Retina (tissue), 1 donor: ENCODE results near the gene NXPH1.

Source experiments
- DNase-seq: peaks from one replicate; pipeline ENCODE4 v3.0.0-alpha.2; 2016

NXPH1 gene

GRCh38 chr7:8511855-8512254 lies 78.4 kb downstream of the NXPH1 start:
- peak; percentile 4 for DNase-seq

DNA sequence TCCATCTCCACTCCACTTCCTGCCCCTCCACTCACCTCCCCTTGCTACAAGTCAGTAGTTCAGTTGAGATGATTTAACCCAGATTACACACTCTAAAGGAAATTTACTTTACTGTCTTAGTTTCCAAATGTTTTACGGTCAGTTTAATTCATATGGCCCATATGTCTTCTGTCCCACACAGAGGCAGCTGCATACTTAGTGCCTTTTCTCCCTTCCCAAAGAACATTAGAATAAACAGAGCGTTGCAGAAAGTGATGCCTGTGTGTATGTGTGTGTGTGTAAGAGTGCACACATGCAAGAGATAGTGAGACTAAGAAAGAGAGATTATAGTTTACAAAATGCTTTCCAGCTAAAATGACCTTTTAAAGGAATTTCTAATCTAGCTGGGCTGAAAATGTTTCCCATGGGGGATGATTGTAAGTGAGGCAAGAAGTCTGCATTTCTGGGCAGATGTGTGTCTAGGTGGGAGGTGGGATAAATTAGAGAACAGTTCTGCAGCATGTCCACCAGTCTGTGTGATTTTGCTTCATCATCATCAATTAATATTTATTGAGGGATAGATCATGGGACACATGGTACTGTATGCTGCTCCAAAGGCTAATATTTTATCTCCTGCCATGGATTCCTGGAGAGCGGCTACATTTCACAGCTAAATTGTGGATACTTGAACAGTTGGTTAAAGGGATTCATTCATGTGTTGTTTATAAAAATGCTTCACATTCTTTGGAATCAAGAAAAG lies 81.5 kb downstream of the NXPH1 start:
- no peak for DNase-seq

- DNase-seq = no peak
Measured at GRCh38 chr7:8515640-8516185, 82.3 kb downstream of the NXPH1 start.

DNA sequence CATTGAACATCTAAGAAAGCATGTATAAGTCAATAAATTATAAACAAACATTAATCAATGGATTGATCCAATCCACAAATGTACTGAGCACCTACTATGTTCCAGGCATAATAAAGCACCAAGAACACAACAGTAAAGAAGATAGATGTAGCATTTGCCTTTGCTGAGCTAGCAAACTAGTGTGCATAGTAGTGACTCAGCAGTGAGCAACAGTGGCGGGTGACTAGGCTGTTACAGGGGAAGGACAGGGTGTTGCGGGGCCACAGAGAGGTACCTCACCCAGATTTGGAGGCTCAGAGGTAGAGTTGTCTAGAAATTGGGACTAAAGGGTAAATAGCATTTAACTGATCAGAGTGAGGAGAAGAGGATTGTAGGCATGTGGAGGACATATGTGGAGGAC lies 83.6 kb downstream of the NXPH1 start:
- DNase-seq = no peak

DNA sequence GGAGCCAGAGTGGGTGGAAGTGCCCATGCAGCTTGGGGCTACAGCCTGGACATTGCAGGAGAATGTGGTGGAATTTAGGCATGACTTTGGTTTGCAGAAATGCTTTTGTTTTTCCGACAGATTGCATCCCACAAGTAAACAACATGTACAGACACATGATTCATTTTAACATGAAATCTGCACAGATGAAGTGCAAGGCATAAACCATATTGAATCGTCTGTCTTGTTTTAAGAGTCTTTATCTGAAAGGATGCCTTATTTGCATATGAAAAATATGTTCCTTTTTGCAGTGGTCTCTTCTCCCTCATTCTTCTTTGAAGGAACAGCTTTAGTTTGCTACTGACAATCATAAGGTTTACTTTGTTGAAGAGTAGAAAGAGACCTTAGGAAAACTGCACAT lies 94.9 kb downstream of the NXPH1 start:
- no peak for DNase-seq

DNA sequence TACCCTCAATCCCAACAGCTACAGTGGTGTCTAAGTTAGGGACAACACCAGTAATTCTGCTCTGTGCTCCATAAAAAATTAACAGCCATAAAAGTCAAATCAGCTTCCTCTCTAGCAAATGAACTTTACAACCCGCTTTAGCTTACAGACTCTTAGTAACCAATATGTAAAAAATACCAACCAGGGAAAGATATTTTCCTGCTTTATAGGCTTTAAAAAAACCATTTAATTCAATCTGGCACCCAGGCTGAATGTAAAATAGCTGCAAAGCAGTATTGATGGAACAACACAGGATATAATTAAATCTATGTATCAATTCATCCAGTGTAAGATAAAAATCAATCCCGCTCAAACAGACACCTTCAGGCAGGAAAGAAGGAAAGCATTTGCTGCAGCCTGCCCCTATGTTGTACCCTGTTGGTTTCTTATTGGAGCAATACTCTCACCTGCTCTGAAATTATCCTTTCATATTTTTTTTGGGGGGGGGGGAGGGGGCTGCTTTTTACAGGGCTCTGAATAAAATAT lies 98.6 kb downstream of the NXPH1 start:
- DNase-seq = no peak

GRCh38 chr7:8536431-8536830 lies 103.0 kb downstream of the NXPH1 start:
- DNase-seq = no peak

DNA sequence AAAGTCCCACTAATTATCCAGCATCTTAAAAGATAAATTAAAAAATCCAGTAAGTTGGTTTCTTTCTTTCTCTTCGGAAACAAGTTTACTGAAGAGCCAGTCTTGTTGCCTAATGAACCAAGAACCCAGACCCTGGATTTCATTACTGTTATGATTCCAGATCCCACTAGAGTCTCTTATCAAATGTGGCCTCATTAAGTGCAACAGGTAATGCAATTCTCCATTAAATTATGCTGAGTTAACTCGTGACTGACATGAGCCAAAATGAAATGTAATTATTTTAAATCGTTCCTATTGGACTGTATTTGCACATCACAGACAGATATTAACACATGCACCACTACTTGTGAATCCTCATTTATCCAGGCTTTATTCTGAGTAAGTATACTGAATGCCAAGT lies 115.6 kb downstream of the NXPH1 start:
- DNase-seq = no peak

GRCh38 chr7:8560501-8560900 lies 127.1 kb downstream of the NXPH1 start:
- no peak for DNase-seq

- no peak for DNase-seq
Measured at GRCh38 chr7:8561449-8561848, 128.0 kb downstream of the NXPH1 start.

DNA sequence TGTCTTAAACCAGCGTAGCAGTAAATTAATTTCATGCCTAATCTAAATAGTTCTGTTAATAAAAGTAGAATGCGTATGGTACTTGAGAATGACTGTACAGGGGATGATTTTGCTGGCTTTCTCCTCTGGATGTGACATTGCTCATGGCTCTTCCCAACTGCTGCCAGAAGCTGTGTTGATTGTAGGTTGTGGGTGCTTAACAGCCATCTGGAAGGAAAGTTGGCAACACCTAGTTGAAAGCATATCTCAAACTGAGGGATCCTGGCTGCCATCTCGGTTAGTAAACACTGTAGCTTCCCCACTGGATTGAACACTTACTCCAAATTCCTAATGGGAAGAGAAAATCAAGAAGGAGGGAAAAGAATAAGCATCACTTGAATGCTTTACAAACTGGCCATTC lies 130.9 kb downstream of the NXPH1 start:
- no peak for DNase-seq

- DNase-seq = no peak
Measured at GRCh38 chr7:8566016-8566415, 132.6 kb downstream of the NXPH1 start.

GRCh38 chr7:8567626-8568025 lies 134.2 kb downstream of the NXPH1 start:
- DNase-seq = no peak

DNA sequence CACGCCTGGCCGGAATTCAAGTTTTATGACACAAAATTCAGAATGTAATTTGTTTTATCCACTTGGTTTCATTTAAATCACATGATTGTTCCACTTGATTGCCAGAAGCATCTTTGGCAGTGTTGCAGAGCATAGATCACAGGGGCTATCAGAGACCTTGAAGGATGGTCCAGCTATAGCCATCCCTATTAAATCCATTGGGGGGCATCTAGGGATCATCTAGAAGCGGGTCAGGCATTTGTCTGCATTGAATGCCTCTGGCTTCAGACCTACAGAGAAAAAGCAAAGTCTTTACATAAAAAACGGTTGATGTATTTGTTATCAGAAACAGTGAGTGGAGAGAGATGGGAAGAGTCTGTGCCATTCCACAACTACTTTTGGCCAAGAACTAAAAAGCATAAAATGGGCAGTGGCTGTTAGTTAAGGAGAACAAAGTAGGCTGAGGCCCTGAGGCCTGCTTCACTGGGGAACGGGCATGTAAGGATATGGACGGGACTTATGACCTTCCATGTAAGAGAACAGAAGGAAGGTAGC lies 146.3 kb downstream of the NXPH1 start:
- no peak for DNase-seq

GRCh38 chr7:8581842-8582241 lies 148.4 kb downstream of the NXPH1 start:
- no peak for DNase-seq

DNA sequence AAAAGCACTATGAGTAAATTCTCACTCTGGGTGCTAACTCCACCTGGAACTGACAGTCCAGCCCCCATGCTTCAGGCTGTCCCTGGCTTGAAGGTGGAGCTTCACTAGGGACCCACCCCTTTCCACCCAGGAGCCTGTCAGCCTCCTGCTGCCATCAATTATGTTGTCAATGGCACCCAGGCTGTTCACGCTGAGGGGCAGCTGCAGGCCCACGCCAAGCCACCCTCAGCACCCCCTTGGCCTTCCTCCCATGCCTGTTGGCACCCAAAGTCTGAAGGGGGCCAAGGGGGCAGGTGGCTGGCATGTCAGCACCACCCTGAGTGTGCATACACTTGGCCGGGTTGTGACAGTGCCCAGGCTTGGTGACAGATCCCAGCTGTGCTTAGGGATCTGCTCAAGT lies 149.3 kb downstream of the NXPH1 start:
- DNase-seq = no peak

DNA sequence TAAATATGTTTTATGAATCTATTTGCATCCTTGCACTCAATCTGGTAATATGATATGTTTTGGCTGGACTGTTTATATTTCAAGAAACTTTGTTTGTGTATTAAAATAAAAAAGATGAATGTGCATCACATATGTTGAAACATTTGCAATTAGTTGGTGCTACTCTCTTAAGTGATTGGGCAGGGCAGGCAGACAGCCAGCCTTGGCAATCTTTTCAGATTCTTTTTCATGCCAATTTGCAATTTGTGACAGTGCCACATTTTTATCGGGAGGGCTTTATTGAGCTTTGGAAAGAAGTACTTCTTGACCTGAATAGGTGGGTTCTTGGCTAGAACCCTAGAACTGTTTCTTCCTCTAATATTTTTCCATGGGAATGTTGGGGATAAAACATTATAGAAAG lies 152.2 kb downstream of the NXPH1 start:
- no peak for DNase-seq

DNA sequence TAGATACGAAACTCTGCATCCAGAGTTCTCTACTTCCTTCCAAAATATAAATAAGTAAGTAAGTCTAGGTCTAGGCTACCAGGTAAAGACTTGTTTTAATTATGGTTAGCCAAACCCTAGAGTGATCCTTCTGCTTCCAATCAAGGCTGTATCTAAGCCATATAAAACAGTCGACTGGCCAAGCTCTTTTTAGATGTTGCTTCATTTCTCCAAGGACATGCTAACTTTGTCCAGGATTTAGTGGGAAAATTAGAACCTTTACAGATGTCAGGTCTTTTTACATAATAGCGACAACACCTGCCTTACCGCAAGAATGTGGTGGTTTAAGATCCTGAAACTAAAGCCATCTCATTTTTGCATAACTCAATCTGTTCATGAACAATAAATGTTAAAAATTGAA lies 156.8 kb downstream of the NXPH1 start:
- DNase-seq = no peak

- DNase-seq = no peak
Measured at GRCh38 chr7:8590791-8591190, 157.4 kb downstream of the NXPH1 start.

GRCh38 chr7:8591289-8591688 lies 157.9 kb downstream of the NXPH1 start:
- DNase-seq = no peak

DNA sequence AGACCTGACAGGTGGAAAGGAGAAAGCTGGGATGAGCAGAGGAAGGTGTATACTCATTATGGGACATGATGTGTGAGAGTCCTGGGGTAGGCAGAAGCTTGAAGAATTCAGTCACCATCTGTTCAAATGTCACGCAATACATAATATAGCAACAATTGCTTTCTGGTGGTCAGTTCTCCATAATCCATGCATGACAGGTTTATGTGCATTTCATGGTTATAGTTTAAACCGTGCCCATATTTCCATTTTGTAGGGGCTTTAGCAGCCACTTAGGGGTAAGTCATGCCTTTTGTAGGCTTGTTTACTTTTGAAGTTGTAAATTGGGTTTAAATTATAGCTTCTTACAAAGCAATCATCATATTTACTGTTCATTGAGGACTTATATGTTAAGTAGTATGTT lies 158.8 kb downstream of the NXPH1 start:
- no peak for DNase-seq

DNA sequence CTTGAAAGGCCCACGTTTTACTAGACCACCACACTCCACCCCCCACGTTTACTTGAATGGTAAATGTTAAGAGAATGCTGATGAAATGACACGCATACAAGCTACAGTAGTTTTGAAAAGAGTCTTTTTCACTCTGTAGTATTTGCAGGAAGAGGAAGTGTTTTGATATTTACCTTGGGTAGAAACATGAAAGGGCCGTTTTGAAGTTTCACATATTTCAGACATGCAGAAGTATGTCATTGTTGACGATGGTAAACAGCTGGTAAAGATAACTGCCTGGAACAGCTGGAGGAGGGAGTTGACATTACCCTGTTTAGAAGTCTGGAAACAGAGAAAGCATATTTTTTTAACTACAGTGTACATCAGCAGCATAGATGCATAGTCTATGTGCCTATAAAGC lies 160.7 kb downstream of the NXPH1 start:
- no peak for DNase-seq

DNA sequence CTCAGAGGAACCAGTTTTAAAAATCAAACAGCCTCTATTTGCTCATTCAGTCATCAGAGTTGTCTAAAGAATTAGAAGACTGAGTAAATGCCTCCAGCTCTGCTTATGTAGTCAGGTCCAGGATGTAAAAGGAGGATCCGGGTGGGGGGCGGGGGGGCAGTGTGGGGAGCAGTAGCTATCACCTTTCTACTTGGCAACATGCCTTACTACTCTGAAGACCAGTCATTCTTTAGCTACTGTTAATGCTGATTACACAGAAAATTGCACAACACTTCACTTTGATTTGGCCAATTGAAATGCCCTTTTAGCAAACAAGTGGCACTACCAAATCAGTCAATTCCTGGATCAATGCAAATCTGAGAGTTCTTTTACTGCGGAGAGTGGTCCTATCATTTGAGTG lies 164.2 kb downstream of the NXPH1 start:
- DNase-seq = no peak

DNA sequence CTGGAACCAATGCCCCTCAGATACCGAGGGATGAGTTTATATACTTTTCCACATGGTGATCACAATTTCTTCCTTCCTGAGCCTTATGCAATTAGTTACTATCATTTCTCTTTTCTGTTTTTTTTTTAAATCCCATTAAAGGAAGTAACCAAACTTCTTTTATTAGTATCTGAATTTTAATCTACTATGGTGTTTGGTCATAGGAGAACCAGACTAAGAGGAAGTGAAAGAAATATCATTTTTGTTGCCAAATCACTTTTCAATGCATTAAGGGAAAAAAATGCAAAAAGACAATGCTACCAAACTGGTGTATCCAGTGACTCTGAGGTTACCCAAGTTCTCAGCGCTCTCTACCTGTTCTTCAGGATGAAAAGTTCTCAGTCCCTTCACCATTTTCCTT lies 167.7 kb downstream of the NXPH1 start:
- DNase-seq = no peak

- no peak for DNase-seq
Measured at GRCh38 chr7:8605221-8605620, 171.8 kb downstream of the NXPH1 start.
